Uterus (tissue), 4 donors: ENCODE data around the gene MLKL. TPM values are rescaled to one million over a fixed set of nuclear protein-coding genes. Genes with fewer than 3 reads are reported as not detected.

Source experiments
- DNase-seq, 2 donors: peaks; one replicate each; pipeline ENCODE4 v3.0.0-alpha.2; 2019 to 2020
- H3K27ac ChIP-seq, 2 donors: fragments of 200-600 bp; sonication (generic); 1 replicate in 1 of 2; 2 replicates in 1 of 2; pipeline ENCODE4 v1.5.1; 2016 to 2018
- H3K27me3 ChIP-seq, 2 donors: fragments of 200-600 bp; sonication (generic); one replicate each; pipeline ENCODE4 v1.5.1; 2018 to 2019; ENCODE audit warnings: control low read depth in 1 of 2
- H3K36me3 ChIP-seq, 2 donors: fragments of 200-600 bp; sonication (generic); one replicate each; pipeline ENCODE4 v1.5.1; 2019; ENCODE audit warnings: control low read depth in 1 of 2
- H3K4me1 ChIP-seq, 2 donors: fragments of 200-600 bp; sonication (generic); one replicate each; pipeline ENCODE4 v1.5.1; 2018 to 2019; ENCODE audit warnings: control low read depth in 1 of 2
- H3K4me3 ChIP-seq, 2 donors: fragments of 200-600 bp; sonication (generic); 1 replicate in 1 of 2; 2 replicates in 1 of 2; pipeline ENCODE4 v1.5.1; 2018 to 2019; ENCODE audit warnings: mild to moderate bottlenecking in 1 of 2
- H3K9me3 ChIP-seq, 2 donors: fragments of 200-600 bp; sonication (generic); one replicate each; pipeline ENCODE4 v1.5.1; 2019; ENCODE audit warnings: control low read depth in 1 of 2
- CTCF ChIP-seq, 4 experiments: fragments of 200-600 bp in 2 of 4; fragments of 450-650 bp in 2 of 4; sonication (generic) in 2 of 4; IDR thresholded peaks; one replicate each; pipeline ENCODE4 v1.5.1; 2016 to 2019; ENCODE audit warnings: antibody characterized with exemption in 4 of 4, mild to moderate bottlenecking in 2 of 4, moderate library complexity in 1 of 4
- POLR2A ChIP-seq, 2 donors: fragments of 450-650 bp; IDR thresholded peaks; one replicate each; pipeline ENCODE4 v1.6.1; 2016; ENCODE audit warnings: antibody characterized with exemption in 2 of 2, mild to moderate bottlenecking in 1 of 2, moderate library complexity in 1 of 2
- intact Hi-C: fragments of 100-400 bp; cut with DNase I; formaldehyde crosslinking; loops from one replicate; pipeline ENCODE4 v1.15.1; 2023; ENCODE audit warnings: low total_unique reads
- total RNA-seq, 4 donors: library from RNA; depleted of rRNA in 3 of 4; stranded (reverse); fragments of >200 nt in 3 of 4; gene quantifications; one replicate each; pipeline versions ENCODE4 v1.1.0 to v1.2.4, GENCODE V29; 2014 to 2023
- donor health status: DM: yes; HTN: yes; CAD: no.

Gene MLKL
- total RNA-seq, 4 donors from 2014 or later, result 3.8 to 19.4 (median 7.6) TPM

GRCh38 chr16:74731853-74732477 lies 31.3 kb upstream of the MLKL start:
- H3K27me3 ChIP-seq, result no peaks in the 10 kb centered on the region
- intact Hi-C loops, result no loop called here
- H3K4me1 ChIP-seq, result no peaks in the 10 kb centered on the region
- H3K9me3 ChIP-seq, result no peaks in the 10 kb centered on the region
- H3K36me3 ChIP-seq, result no peaks in the 10 kb centered on the region
- no peak overlapping the region for H3K27ac ChIP-seq
- no peak for DNase-seq
- TF ChIP-seq POLR2A (IDR thresholded peaks at IDR 0.05) (no peak), CTCF (IDR thresholded peaks at IDR 0.05) (no peak)
- H3K4me3 ChIP-seq, result no peak overlapping the region

- Histone ChIP-seq H3K27ac (no peak overlapping the region), H3K27me3 (no peaks in the 10 kb centered on the region)
These were observed 29.4 kb upstream of the MLKL start for GRCh38 chr16:74729783-74730683.

GRCh38 chr16:74727903-74728302 lies 27.2 kb upstream of the MLKL start:
- Histone ChIP-seq H3K4me1 (no peaks in the 10 kb centered on the region), H3K4me3 (no peak overlapping the region), H3K27me3 (no peaks in the 10 kb centered on the region), H3K27ac (no peak overlapping the region), H3K9me3 (no peaks in the 10 kb centered on the region), H3K36me3 (no peaks in the 10 kb centered on the region)
- intact Hi-C loops, result no loop called here
- DNase-seq, result no peak
- TF ChIP-seq CTCF (IDR thresholded peaks at IDR 0.05) (no peak), POLR2A (IDR thresholded peaks at IDR 0.05) (no peak)

More at GRCh38 chr16:74729783-74730683, 29.4 kb upstream of the MLKL start:
- Histone ChIP-seq H3K9me3 (no peaks in the 10 kb centered on the region), H3K4me1 (no peaks in the 10 kb centered on the region), H3K36me3 (no peaks in the 10 kb centered on the region), H3K4me3 (no peak overlapping the region)
- intact Hi-C loops, result no loop called here
- no peak for TF ChIP-seq POLR2A (IDR thresholded peaks at IDR 0.05)
- TF ChIP-seq CTCF (IDR thresholded peaks at IDR 0.05), result no peak
- no peak for DNase-seq

GRCh38 chr16:74726716-74727115 lies 26.1 kb upstream of the MLKL start:
- no peaks in the 10 kb centered on the region for H3K4me1 ChIP-seq
- no peaks in the 10 kb centered on the region for H3K36me3 ChIP-seq
- DNase-seq, result no peak
- H3K4me3 ChIP-seq, result no peak overlapping the region
- TF ChIP-seq CTCF (IDR thresholded peaks at IDR 0.05), result no peak
- TF ChIP-seq POLR2A (IDR thresholded peaks at IDR 0.05), result no peak
- no peaks in the 10 kb centered on the region for H3K9me3 ChIP-seq
- H3K27me3 ChIP-seq, result no peaks in the 10 kb centered on the region
- intact Hi-C loops, result no loop called here
- no peak overlapping the region for H3K27ac ChIP-seq
